C4-2B (cell line): ENCODE results near the gene TSPAN14.

Experiments used
- ZFX ChIP-seq: fragments of 450-650 bp; IDR thresholded peaks from 2 replicates; pipeline ENCODE4 v1.6.1; 2017
- TF ChIP-seq, protein P1 (sequence below): fragments of 450-650 bp; conservative IDR thresholded peaks from 2 replicates; pipeline ENCODE4 v1.5.1; 2017; ENCODE audit warnings: mild to moderate bottlenecking

DNA sequence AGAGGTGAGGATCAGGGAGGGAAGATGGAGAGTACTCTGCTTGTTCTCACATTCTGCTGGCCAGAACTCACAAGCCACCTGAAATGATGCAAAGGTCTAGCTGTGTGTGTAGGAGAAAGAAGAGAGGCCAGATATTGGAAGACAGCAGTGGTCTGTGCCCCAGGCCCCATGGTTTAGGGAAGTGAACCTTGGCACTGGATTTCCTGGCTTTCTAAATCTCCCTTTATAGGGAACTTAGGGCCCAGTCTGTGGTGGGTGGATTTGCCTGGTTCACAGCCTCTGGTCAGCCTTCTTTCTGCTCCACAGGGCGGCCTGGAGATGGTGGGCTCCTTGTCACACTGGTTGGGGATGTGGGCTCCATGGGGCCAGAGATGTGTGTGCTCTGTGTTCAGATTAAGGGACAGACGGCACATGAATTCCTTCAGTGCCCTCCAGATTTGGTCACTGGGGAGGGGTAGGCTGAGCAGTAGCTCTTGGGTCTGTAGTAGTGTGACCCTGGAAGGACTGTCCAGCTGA is 74.1 kb downstream of the TSPAN14 start:
- TF ChIP-seq, protein P1, sequence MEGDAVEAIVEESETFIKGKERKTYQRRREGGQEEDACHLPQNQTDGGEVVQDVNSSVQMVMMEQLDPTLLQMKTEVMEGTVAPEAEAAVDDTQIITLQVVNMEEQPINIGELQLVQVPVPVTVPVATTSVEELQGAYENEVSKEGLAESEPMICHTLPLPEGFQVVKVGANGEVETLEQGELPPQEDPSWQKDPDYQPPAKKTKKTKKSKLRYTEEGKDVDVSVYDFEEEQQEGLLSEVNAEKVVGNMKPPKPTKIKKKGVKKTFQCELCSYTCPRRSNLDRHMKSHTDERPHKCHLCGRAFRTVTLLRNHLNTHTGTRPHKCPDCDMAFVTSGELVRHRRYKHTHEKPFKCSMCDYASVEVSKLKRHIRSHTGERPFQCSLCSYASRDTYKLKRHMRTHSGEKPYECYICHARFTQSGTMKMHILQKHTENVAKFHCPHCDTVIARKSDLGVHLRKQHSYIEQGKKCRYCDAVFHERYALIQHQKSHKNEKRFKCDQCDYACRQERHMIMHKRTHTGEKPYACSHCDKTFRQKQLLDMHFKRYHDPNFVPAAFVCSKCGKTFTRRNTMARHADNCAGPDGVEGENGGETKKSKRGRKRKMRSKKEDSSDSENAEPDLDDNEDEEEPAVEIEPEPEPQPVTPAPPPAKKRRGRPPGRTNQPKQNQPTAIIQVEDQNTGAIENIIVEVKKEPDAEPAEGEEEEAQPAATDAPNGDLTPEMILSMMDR: no peak
- TF ChIP-seq ZFX: no peak
